Sigmoid colon (tissue), 7 donors: ENCODE measurements around the gene DTD1. TPM values are rescaled to one million over a fixed set of nuclear protein-coding genes. Genes with fewer than 3 reads are reported as not detected.

Experiments
- DNase-seq: peaks from one replicate; pipeline ENCODE4 v3.0.0-alpha.2; 2019
- H3K27ac ChIP-seq, 4 donors: fragments of 200-600 bp; sonication (generic); one replicate each; pipeline ENCODE4 v1.5.1; 2016 to 2019; ENCODE audit warnings: mild to moderate bottlenecking in 1 of 4
- H3K27me3 ChIP-seq, 3 donors: fragments of 200-600 bp; sonication (generic); one replicate each; pipeline ENCODE4 v1.5.1; 2019; ENCODE audit warnings: mild to moderate bottlenecking in 1 of 3
- H3K36me3 ChIP-seq, 4 donors: fragments of 200-600 bp; sonication (generic); one replicate each; pipeline ENCODE4 v1.5.1; 2016 to 2019
- H3K4me1 ChIP-seq, 4 donors: fragments of 200-600 bp; sonication (generic); one replicate each; pipeline ENCODE4 v1.5.1; 2017 to 2019
- H3K4me3 ChIP-seq, 4 donors: fragments of 200-600 bp; sonication (generic); one replicate each; pipeline ENCODE4 v1.5.1; 2017 to 2019; ENCODE audit warnings: mild to moderate bottlenecking in 2 of 4, moderate library complexity in 1 of 4
- H3K9me3 ChIP-seq, 4 donors: fragments of 200-600 bp in 3 of 4; sonication (generic) in 3 of 4; one replicate each; pipeline versions ENCODE4 v1.5.1 to v1.6.1; 2013 to 2019
- CTCF ChIP-seq, 4 experiments: fragments of 450-650 bp in 3 of 4; fragments of 200-600 bp in 1 of 4; IDR thresholded peaks; one replicate each; pipeline ENCODE4 v1.5.1; 2016 to 2019; ENCODE audit warnings: antibody characterized with exemption in 4 of 4, mild to moderate bottlenecking in 3 of 4, moderate library complexity in 2 of 4
- EP300 ChIP-seq, 4 donors: sonication (generic); formaldehyde crosslinking; IDR thresholded peaks; one replicate each; pipeline ENCODE4 v1.6.1; 2017; ENCODE audit warnings: antibody characterized with exemption in 4 of 4
- POLR2A ChIP-seq, 2 donors: fragments of 450-650 bp; IDR thresholded peaks; one replicate each; pipeline ENCODE4 v1.6.1; 2016; ENCODE audit warnings: antibody characterized with exemption in 2 of 2, mild to moderate bottlenecking in 2 of 2, moderate library complexity in 2 of 2
- POLR2AphosphoS5 ChIP-seq, 4 donors: sonication (generic); formaldehyde crosslinking; IDR thresholded peaks; one replicate each; pipeline ENCODE4 v1.6.1; 2017; ENCODE audit warnings: antibody characterized with exemption in 4 of 4
- WGBS, 2 donors: extraction: QIAGEN DNeasy Blood & Tissue Kit; methylation state at CpG; one replicate each; pipeline ENCODE4 v1.1.7; 2013; 5-methylcytosine and 5-hydroxymethylcytosine counted together
- intact Hi-C: fragments of 100-400 bp; cut with DNase I; formaldehyde crosslinking; loops from one replicate; pipeline ENCODE4 v1.15.1; 2023
- polyA plus RNA-seq, 3 donors: library from polyadenylated mRNA; stranded (reverse); fragments of 200-250 nt; gene quantifications; one replicate each; pipeline ENCODE4 v1.2.3, GENCODE V29; 2013
- total RNA-seq, 4 donors: library from RNA; depleted of rRNA; stranded (reverse); fragments of >200 nt; gene quantifications; one replicate each; pipeline ENCODE4 v1.1.0, GENCODE V29; 2016
- donor health status: healthy with polysubstance abuse.
- donor health status: Bipolar disorder and iron deficiency.
- donor health status: healthy.

The DTD1 gene
- total and polyA plus RNA-seq, 7 donors = 11.6 to 22.9 (median 18.9) TPM

DNA sequence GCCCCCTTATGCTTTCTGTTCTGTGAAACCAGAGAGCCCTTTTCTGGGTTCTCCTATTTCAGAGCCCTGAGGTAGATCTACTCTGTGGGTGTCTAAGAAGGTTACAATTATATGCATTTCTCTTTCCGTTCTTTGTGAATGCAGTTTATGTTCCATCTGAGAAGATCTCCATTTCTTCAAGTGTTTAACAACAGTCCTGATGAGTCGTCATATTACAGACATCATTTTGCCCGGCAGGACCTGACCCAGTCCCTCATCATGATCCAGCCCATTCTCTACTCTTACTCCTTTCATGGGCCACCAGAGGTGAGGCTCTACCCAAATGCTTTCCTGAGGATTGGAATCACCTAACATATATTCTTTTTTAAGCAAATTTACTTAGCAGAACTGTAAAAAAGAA lies 39.4 kb upstream of the DTD1 start:
- no peaks in the 10 kb centered on the region for H3K9me3 ChIP-seq
- 94 to 95% methylated on average over 3 of the region's 3 CpGs for WGBS, 2 donors
- no peaks in the 10 kb centered on the region for H3K4me1 ChIP-seq
- TF ChIP-seq EP300 (IDR thresholded peaks at IDR 0.05) (no peak), CTCF (IDR thresholded peaks at IDR 0.05) (no peak), POLR2A (IDR thresholded peaks at IDR 0.05) (no peak), POLR2AphosphoS5 (IDR thresholded peaks at IDR 0.05) (no peak)
- DNase-seq = no peak
- H3K36me3 ChIP-seq = peaks cover 0 to 94% (median 31%) of the 10 kb centered on the region in 4 donors
- H3K27me3 ChIP-seq = no peaks in the 10 kb centered on the region
- intact Hi-C loops = no loop called here
- no peak overlapping the region for H3K27ac ChIP-seq
- H3K4me3 ChIP-seq = no peak overlapping the region

DNA sequence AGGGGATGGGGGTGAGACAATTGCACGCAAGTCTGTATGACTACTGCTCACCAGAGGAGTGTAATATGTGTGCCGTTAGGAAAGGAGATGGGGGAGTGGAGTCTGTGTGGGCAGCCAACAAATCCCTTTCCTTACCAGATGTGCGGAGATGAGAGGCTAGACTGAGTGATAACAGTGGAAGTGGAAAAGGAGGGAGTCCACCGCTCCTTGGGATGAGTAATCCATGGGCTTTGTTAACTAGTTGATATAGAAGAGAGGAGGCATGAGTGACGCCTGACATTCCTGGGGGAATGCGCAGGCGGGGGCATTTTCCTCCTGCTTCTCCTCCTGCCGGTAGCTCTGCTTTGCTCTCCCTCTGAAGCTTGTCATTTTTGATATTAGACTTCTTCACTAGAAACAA lies 34.1 kb upstream of the DTD1 start:
- DNase-seq = no peak
- intact Hi-C loops = no loop called here

GRCh38 chr20:18566892-18567738 lies 20.7 kb upstream of the DTD1 start, which contains the start of gene SMIM26:
Gene SMIM26, plus strand, starts transcription at chr20:18567432. Its CDS starts 47 bp downstream, at chr20:18567479.
- Histone ChIP-seq H3K4me1 (peaks cover 0 to 14% (median 12%) of the 10 kb centered on the region in 4 donors), H3K27ac (peak within 1 kb of the TSS; percentile 85 to 88 (median 87)), H3K36me3 (peaks cover 0 to 42% (median 6%) of the 10 kb centered on the region in 4 donors), H3K27me3 (no peaks in the 10 kb centered on the region), H3K4me3 (peak within 1 kb of the TSS; percentile 56 to 68 (median 66)), H3K9me3 (no peaks in the 10 kb centered on the region)
- intact Hi-C loops = loop anchor here (2.0 to 5.0 kb wide), 3 partner anchors 60 to 280 kb away; partner anchors contain the start of genes DZANK1, POLR3F, SEC23B and ZNF133
- DNase-seq = peak; percentile 97
- 0% methylated on average over 51 of the region's 51 CpGs for WGBS, 2 donors
- TF ChIP-seq POLR2A (IDR thresholded peaks at IDR 0.05) (peak; percentile 40 to 53), POLR2AphosphoS5 (IDR thresholded peaks at IDR 0.05) (peak in 3 of 4 donors; percentile 81 to 87 (median 83)), EP300 (IDR thresholded peaks at IDR 0.05) (no peak), CTCF (IDR thresholded peaks at IDR 0.05) (no peak)

More for the DNA sequence above, 34.1 kb upstream of the DTD1 start:
- TF ChIP-seq CTCF (IDR thresholded peaks at IDR 0.05) = no peak
- TF ChIP-seq EP300 (IDR thresholded peaks at IDR 0.05) = no peak
- no peak for TF ChIP-seq POLR2AphosphoS5 (IDR thresholded peaks at IDR 0.05)
- no peak for TF ChIP-seq POLR2A (IDR thresholded peaks at IDR 0.05)
- Histone ChIP-seq H3K4me1 (no peaks in the 10 kb centered on the region), H3K27ac (no peak overlapping the region), H3K9me3 (no peaks in the 10 kb centered on the region), H3K27me3 (no peaks in the 10 kb centered on the region), H3K36me3 (peaks cover 0 to 84% (median 32%) of the 10 kb centered on the region in 4 donors), H3K4me3 (no peak overlapping the region)
- 97 to 98% methylated on average over 8 of the region's 8 CpGs for WGBS, 2 donors

DNA sequence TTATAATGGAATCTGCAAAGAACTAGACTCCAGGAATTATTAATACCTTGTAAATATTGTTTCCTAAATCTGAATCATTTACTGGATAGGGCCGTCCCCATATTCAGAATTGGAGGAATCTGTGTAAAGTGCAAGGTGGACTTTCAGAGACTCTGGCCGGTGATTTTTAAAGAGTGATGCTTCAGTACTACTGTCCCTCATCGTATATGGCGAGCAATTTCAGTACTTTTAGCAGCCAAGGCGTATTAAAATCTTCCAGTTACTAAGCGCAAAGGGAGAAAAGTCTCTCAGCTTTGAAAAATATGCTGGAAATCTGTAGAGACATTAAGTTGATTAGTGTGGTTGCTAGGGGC lies 20.1 kb upstream of the DTD1 start:
- Histone ChIP-seq H3K27ac (peak overlapping the region; percentile 85 to 88 (median 87)), H3K4me3 (peak overlapping the region; percentile 56 to 68 (median 66)), H3K4me1 (peaks cover 0 to 14% (median 12%) of the 10 kb centered on the region in 4 donors), H3K9me3 (no peaks in the 10 kb centered on the region), H3K27me3 (no peaks in the 10 kb centered on the region), H3K36me3 (peaks cover 0 to 36% (median 6%) of the 10 kb centered on the region in 4 donors)
- 3 to 7% methylated on average over 6 of the region's 6 CpGs for WGBS, 2 donors
- DNase-seq = no peak
- no peak for TF ChIP-seq POLR2AphosphoS5 (IDR thresholded peaks at IDR 0.05)
- TF ChIP-seq EP300 (IDR thresholded peaks at IDR 0.05) = no peak
- TF ChIP-seq CTCF (IDR thresholded peaks at IDR 0.05) = no peak
- no peak for TF ChIP-seq POLR2A (IDR thresholded peaks at IDR 0.05)
- intact Hi-C loops = loop anchor here (2.0 to 5.0 kb wide), 3 partner anchors 61 to 280 kb away; partner anchors contain the start of genes DZANK1, POLR3F, SEC23B and ZNF133
